H9 (cell line): ENCODE data around the gene FRMD1. TPM values are rescaled to one million over a fixed set of nuclear protein-coding genes. Genes with fewer than 3 reads are reported as not detected.

Source experiments
- DNase-seq: peaks from one replicate; pipeline ENCODE4 v3.0.0-alpha.2; 2017
- H2AFZ ChIP-seq: one replicate; pipeline ENCODE4 v1.6.1; 2013; ENCODE audit warnings: mild to moderate bottlenecking, low read length, control low read depth, moderate library complexity
- H2AK5ac ChIP-seq: 2 replicates; pipeline ENCODE4 v1.6.1; 2013; ENCODE audit warnings: low read length, control low read depth, mixed read lengths; ENCODE audit not compliant: insufficient read length
- H2BK120ac ChIP-seq: one replicate; pipeline ENCODE4 v1.6.1; 2013; ENCODE audit warnings: low read depth, mild to moderate bottlenecking, low read length, control low read depth, inconsistent platforms; ENCODE audit not compliant: poor library complexity, severe bottlenecking
- H2BK12ac ChIP-seq: 2 replicates; pipeline ENCODE4 v1.6.1; 2013; ENCODE audit warnings: low read length, control low read depth, mixed read lengths, low read depth; ENCODE audit not compliant: insufficient read length
- H2BK15ac ChIP-seq: 2 replicates; pipeline ENCODE4 v1.6.1; 2013; ENCODE audit warnings: low read depth, low read length, control low read depth
- H2BK20ac ChIP-seq: one replicate; pipeline ENCODE4 v1.6.1; 2013; ENCODE audit warnings: low read depth, mild to moderate bottlenecking, low read length, control low read depth, inconsistent platforms; ENCODE audit not compliant: poor library complexity, severe bottlenecking
- H2BK5ac ChIP-seq: 2 replicates; pipeline ENCODE4 v1.6.1; 2013; ENCODE audit warnings: low read length, control low read depth, mixed read lengths; ENCODE audit not compliant: insufficient read length
- H3K14ac ChIP-seq: 2 replicates; pipeline ENCODE4 v1.6.1; 2013; ENCODE audit warnings: low read length, control low read depth; ENCODE audit not compliant: insufficient read depth
- H3K18ac ChIP-seq: 2 replicates; pipeline ENCODE4 v1.6.1; 2013; ENCODE audit warnings: low read depth, mild to moderate bottlenecking, mixed read lengths, low read length, control low read depth; ENCODE audit not compliant: insufficient read length
- H3K23ac ChIP-seq: 2 replicates; pipeline ENCODE4 v1.6.1; 2013; ENCODE audit warnings: low read length, control low read depth, mixed read lengths, low read depth; ENCODE audit not compliant: insufficient read length
- H3K23me2 ChIP-seq: 2 replicates; pipeline ENCODE4 v1.6.1; 2013; ENCODE audit warnings: low read depth, mild to moderate bottlenecking, mixed read lengths, low read length, control low read depth; ENCODE audit not compliant: insufficient read length, poor library complexity, severe bottlenecking
- H3K27ac ChIP-seq: 2 replicates; pipeline ENCODE4 v1.5.1; 2013; ENCODE audit warnings: low read length, control low read depth, mixed read lengths, low read depth; ENCODE audit not compliant: insufficient read length
- H3K27me3 ChIP-seq: 2 replicates; pipeline ENCODE4 v1.6.1; 2013; ENCODE audit warnings: low read length, control low read depth, inconsistent platforms; ENCODE audit not compliant: insufficient read depth
- H3K4ac ChIP-seq: 2 replicates; pipeline ENCODE4 v1.6.1; 2013; ENCODE audit warnings: low read depth, mild to moderate bottlenecking, control low read depth, inconsistent platforms, low read length, moderate library complexity
- H3K4me1 ChIP-seq: 2 replicates; pipeline ENCODE4 v1.6.1; 2013; ENCODE audit warnings: low read length, control low read depth, inconsistent platforms; ENCODE audit not compliant: insufficient read depth
- H3K4me2 ChIP-seq: 2 replicates; pipeline ENCODE4 v1.6.1; 2013; ENCODE audit warnings: low read length, control low read depth, mixed read lengths; ENCODE audit not compliant: insufficient read length, insufficient read depth
- H3K56ac ChIP-seq: 2 replicates; pipeline ENCODE4 v1.6.1; 2013; ENCODE audit warnings: low read depth, mild to moderate bottlenecking, mixed read lengths, low read length, control low read depth; ENCODE audit not compliant: insufficient read length
- H3K79me1 ChIP-seq: 2 replicates; pipeline ENCODE4 v1.6.1; 2013; ENCODE audit warnings: low read depth, mild to moderate bottlenecking, moderate library complexity, low read length, control low read depth, inconsistent platforms; ENCODE audit not compliant: insufficient read depth, poor library complexity, severe bottlenecking
- H3K79me2 ChIP-seq: 2 replicates; pipeline ENCODE4 v1.6.1; 2013; ENCODE audit warnings: low read length, control low read depth, inconsistent platforms; ENCODE audit not compliant: insufficient read depth
- H3K9ac ChIP-seq: 2 replicates; pipeline ENCODE4 v1.6.1; 2013; ENCODE audit warnings: low read length, control low read depth, mixed read lengths; ENCODE audit not compliant: insufficient read length; ENCODE audit errors: extremely low read depth
- H3K9me3 ChIP-seq: one replicate; pipeline ENCODE4 v1.6.1; 2013; ENCODE audit warnings: low read depth, low read length, inconsistent platforms; ENCODE audit not compliant: control insufficient read depth
- H3T11ph ChIP-seq: one replicate; pipeline ENCODE4 v1.6.1; 2013; ENCODE audit warnings: mild to moderate bottlenecking, low read length, control low read depth, inconsistent platforms
- H4K20me1 ChIP-seq: one replicate; pipeline ENCODE4 v1.6.1; 2013; ENCODE audit not compliant: control insufficient read depth, insufficient read length, insufficient read depth
- H4K5ac ChIP-seq: 2 replicates; pipeline ENCODE4 v1.6.1; 2013; ENCODE audit warnings: low read depth, mild to moderate bottlenecking, mixed read lengths, low read length, control low read depth; ENCODE audit not compliant: insufficient read length
- H4K8ac ChIP-seq: replicated peaks from 2 replicates; pipeline ENCODE4 v1.6.1; 2013; ENCODE audit warnings: low read length, control low read depth, mixed read lengths, low read depth; ENCODE audit not compliant: insufficient read length
- H4K91ac ChIP-seq: 2 replicates; pipeline ENCODE4 v1.6.1; 2013; ENCODE audit warnings: low read depth, mild to moderate bottlenecking, moderate library complexity, mixed read lengths, low read length, control low read depth; ENCODE audit not compliant: insufficient read length
- H3K27ac Mint-ChIP-seq, 3 experiments: 2 replicates in 2 of 3; 3 replicates in 1 of 3; pipeline ENCODE4 v1.8.0; 2020 to 2021; ENCODE audit warnings: mixed read lengths in 3 of 3, mild to moderate bottlenecking in 1 of 3, moderate library complexity in 1 of 3
- H3K27me3 Mint-ChIP-seq: 2 replicates; pipeline ENCODE4 v1.8.0; 2021; ENCODE audit warnings: low read depth, mild to moderate bottlenecking, moderate library complexity, mixed read lengths
- H3K36me3 Mint-ChIP-seq, 3 experiments: 2 replicates in 2 of 3; 3 replicates in 1 of 3; pipeline ENCODE4 v1.8.0; 2020 to 2021; ENCODE audit warnings: low read depth in 3 of 3, mixed read lengths in 3 of 3; ENCODE audit not compliant: insufficient read depth in 1 of 3
- H3K4me1 Mint-ChIP-seq, 2 experiments: 2 replicates each; pipeline ENCODE4 v1.8.0; 2020; ENCODE audit warnings: mixed read lengths in 2 of 2
- H3K4me3 Mint-ChIP-seq, 2 experiments: 2 replicates in 1 of 2; 3 replicates in 1 of 2; pipeline ENCODE4 v1.8.0; 2020 to 2021; ENCODE audit warnings: mild to moderate bottlenecking in 2 of 2, mixed read lengths in 2 of 2, moderate library complexity in 1 of 2
- H3K9me3 Mint-ChIP-seq, 2 experiments: 2 replicates in 1 of 2; 3 replicates in 1 of 2; pipeline ENCODE4 v1.8.0; 2020; ENCODE audit warnings: mild to moderate bottlenecking in 2 of 2, mixed read lengths in 2 of 2, moderate library complexity in 1 of 2
- WGBS: extraction: QIAGEN DNeasy Blood & Tissue Kit; methylation state at CpG from one replicate; pipeline ENCODE4 v1.1.7; 2013; ENCODE audit warnings: missing lambda C conversion rate, low lambda C conversion rate, mixed read lengths; ENCODE audit not compliant: insufficient read length; ENCODE audit errors: extremely low coverage; 5-methylcytosine and 5-hydroxymethylcytosine counted together
- total RNA-seq: library from RNA; stranded (reverse); gene quantifications from 2 replicates; pipeline ENCODE4 v1.2.1, GENCODE V29; 2021
- TF ChIP-seq, protein P1 (sequence below): fragments of 200-600 bp; sonication (generic); conservative IDR thresholded peaks from 3 replicates; pipeline ENCODE4 v1.8.0; 2021; ENCODE audit warnings: antibody characterized with exemption, mild to moderate bottlenecking

FRMD1 gene
- total RNA-seq, 1 experiment from 2014 or later = not detected

DNA sequence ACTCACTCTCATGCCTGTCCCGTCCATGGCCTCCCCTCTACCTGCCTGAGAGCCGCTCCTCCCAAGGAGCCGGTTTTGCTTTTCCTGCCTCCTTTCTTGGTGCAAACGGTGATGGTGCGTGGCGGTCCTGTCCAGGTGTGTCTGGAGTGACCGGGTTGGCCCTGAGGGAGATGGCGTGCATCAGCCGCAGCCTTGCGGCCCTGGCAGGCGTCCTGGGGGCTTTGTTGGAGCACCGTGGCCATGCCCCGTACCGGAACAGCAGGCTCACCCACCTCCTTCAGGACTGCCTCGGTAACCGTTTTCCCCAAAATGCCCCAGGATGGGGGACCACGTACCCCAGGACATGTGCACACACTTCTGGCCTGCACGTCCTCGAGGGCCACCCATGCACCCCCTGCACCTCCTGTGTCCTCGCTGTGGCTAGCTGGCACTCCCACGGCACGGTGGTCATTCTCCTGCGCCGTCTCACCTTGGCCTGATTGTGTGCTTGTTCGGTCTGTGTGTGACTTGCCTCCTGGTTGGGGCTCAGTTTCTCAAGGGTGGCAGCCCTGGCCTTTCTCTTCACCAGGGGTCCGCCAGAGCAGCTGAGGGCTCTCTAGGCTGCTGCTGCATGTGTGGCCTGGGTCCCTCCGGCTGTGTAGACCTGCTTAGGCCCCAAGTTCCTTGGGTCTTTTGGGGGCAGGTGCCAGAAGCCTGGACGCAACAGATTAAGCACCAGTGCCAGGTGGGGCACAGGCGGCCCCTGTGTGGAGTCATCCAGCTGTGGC, 36.4 kb downstream of the FRMD1 start:
- Histone ChIP-seq H2AK5ac (no peak overlapping the region), H3K27ac (no peak overlapping the region), H3K27me3 (no peaks in the 10 kb centered on the region), H4K20me1 (no peaks in the 10 kb centered on the region), H2BK15ac (no peak overlapping the region), H3K4me1 (no peaks in the 10 kb centered on the region), H2BK20ac (no peak overlapping the region), H3K14ac (no peak overlapping the region), H4K91ac (no peak overlapping the region), H3K56ac (no peak overlapping the region), H3K9me3 (peaks cover 32% of the 10 kb centered on the region), H2BK120ac (no peak overlapping the region), H3T11ph (no peak overlapping the region), H3K79me2 (no peaks in the 10 kb centered on the region), H2BK5ac (no peak overlapping the region), H4K5ac (no peak overlapping the region), H3K4me2 (no peak overlapping the region), H2AFZ (no peak overlapping the region), H3K23me2 (peaks cover 3% of the 10 kb centered on the region), H3K23ac (no peak overlapping the region), H4K8ac (no peak overlapping the region), H3K79me1 (no peaks in the 10 kb centered on the region), H3K4ac (no peak overlapping the region), H3K18ac (peak overlapping the region; percentile 26), H3K9ac (no peak overlapping the region), H2BK12ac (no peak overlapping the region)
- H3K27me3 Mint-ChIP-seq = peaks cover 13% of the 10 kb centered on the region
- peaks cover 16 to 43% (median 26%) of the 10 kb centered on the region in 3 experiments for H3K36me3 Mint-ChIP-seq
- peaks cover 36 to 44% of the 10 kb centered on the region in 2 experiments for H3K9me3 Mint-ChIP-seq
- H3K4me1 Mint-ChIP-seq = no peaks in the 10 kb centered on the region
- WGBS = no CpG with 5 or more reads among the region's 29 CpGs
- H3K4me3 Mint-ChIP-seq = no peak overlapping the region
- no peak for DNase-seq
- no peak overlapping the region for H3K27ac Mint-ChIP-seq
- TF ChIP-seq, protein P1, sequence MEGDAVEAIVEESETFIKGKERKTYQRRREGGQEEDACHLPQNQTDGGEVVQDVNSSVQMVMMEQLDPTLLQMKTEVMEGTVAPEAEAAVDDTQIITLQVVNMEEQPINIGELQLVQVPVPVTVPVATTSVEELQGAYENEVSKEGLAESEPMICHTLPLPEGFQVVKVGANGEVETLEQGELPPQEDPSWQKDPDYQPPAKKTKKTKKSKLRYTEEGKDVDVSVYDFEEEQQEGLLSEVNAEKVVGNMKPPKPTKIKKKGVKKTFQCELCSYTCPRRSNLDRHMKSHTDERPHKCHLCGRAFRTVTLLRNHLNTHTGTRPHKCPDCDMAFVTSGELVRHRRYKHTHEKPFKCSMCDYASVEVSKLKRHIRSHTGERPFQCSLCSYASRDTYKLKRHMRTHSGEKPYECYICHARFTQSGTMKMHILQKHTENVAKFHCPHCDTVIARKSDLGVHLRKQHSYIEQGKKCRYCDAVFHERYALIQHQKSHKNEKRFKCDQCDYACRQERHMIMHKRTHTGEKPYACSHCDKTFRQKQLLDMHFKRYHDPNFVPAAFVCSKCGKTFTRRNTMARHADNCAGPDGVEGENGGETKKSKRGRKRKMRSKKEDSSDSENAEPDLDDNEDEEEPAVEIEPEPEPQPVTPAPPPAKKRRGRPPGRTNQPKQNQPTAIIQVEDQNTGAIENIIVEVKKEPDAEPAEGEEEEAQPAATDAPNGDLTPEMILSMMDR = no peak
